ENCODE results near the gene KCNK3.

Gene KCNK3

DNA sequence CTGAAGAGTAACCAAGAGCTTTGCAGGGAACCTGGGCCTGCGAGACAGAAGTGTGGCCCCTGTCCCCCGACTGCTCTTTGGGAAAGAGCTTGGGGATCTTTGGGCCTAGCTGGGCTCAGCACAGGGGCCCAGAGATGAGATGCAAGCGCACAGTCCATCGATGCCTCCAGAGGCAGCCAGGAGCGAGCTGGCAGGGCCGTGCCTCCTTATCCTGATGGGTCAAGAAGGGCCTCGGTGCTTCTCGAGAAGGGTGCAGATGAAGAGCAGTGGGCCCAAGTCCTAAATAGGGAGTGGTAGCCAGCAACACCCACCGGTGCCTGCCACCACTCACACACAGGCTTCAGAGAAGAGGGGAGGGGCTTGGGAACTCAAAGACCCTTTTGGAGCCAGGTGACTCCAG, 17.6 kb downstream of the KCNK3 start:
- Histone ChIP-seq H3K9me3 (no peaks in the 10 kb centered on the region), H3K4me1 (peaks cover 44% of the 10 kb centered on the region), H3K36me3 (no peaks in the 10 kb centered on the region; the same call in 1 of the 2 replicates), H3K4me3 (ENCODE audit: low read depth, low read length) (no peak overlapping the region), H3K27me3 (no peaks in the 10 kb centered on the region)
- TF ChIP-seq, protein P1, sequence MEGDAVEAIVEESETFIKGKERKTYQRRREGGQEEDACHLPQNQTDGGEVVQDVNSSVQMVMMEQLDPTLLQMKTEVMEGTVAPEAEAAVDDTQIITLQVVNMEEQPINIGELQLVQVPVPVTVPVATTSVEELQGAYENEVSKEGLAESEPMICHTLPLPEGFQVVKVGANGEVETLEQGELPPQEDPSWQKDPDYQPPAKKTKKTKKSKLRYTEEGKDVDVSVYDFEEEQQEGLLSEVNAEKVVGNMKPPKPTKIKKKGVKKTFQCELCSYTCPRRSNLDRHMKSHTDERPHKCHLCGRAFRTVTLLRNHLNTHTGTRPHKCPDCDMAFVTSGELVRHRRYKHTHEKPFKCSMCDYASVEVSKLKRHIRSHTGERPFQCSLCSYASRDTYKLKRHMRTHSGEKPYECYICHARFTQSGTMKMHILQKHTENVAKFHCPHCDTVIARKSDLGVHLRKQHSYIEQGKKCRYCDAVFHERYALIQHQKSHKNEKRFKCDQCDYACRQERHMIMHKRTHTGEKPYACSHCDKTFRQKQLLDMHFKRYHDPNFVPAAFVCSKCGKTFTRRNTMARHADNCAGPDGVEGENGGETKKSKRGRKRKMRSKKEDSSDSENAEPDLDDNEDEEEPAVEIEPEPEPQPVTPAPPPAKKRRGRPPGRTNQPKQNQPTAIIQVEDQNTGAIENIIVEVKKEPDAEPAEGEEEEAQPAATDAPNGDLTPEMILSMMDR (IDR thresholded peaks at IDR 0.05; ENCODE audit: low read depth, low read length): no peak
- DNase-seq: no peak

DNA sequence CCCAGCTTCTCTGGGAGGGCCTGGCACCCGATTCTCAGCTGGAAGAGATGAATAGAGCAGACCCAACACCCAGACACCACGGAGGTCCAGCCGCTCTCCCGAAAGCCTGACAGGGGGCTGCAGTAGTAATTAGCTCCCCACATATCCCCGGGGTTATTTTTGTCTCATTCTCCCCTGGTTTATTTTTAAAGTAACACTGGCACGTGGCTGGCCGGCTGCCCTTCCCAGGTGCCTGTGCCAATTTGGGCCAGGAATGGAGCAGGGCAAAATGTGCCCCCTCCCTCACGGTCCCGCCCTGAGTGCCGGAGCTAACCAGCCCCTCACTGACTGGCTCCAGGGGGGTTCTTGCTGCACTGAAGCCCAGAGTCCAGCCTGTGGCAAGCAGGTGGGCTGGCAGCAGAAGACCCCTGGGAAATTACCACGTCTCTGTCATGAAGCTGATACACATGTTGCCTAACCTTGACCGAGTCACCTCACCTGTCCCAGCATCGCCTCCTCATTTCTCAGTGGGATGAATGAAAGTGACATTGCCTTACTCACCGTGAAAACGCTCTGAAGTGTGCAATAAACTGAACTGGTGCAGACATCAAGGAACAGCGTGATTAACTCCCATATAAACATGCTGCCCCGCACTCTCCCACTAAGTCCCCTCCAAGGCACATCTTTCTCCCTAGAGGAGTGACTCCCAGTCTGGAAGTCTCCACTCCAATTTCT, 18.4 kb downstream of the KCNK3 start:
- no peak for DNase-seq
- Histone ChIP-seq H3K4me1 (peaks cover 44% of the 10 kb centered on the region), H3K9me3 (no peaks in the 10 kb centered on the region), H3K4me3 (ENCODE audit: low read depth, low read length) (no peak overlapping the region), H3K27me3 (no peaks in the 10 kb centered on the region), H3K36me3 (no peaks in the 10 kb centered on the region; the same call in 1 of the 2 replicates)
- TF ChIP-seq, protein P1 (IDR thresholded peaks at IDR 0.05; ENCODE audit: low read depth, low read length): no peak

DNA sequence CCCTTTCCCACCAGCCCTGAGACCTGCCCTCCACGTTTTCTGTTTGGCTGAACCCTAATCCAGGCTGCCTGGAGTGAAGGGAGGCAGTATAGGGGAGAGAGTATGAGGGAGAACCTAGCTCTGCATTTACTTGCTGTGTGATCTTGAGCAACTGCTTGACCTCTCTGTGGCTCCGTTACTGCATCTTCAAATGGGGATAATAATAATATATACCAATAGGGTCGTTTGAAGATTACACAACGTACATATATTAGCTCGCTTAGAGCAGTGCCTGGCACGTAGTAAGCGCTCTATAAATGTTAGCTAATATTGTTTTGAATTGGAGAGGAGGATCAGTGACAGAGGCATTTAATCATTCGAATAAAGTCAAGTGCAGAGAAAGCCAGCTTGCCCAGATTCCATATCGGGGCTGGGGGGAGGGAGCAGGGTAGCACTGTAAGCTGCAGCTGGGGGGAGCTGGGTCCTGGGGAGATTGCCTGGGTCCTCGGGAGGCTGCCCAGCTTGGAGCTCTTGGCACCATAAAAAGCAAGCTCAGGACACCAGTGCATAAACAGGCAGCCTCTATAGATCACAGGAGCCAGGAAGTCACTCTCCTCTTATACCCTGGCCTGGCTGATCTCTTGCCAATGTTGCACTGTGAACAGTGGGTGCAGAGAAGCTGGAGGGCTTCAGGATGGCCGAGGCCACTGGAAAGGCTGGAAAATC, 19.1 kb downstream of the KCNK3 start:
- Histone ChIP-seq H3K4me1 (peaks cover 44% of the 10 kb centered on the region), H3K27me3 (no peaks in the 10 kb centered on the region)
- no peak for DNase-seq

DNA sequence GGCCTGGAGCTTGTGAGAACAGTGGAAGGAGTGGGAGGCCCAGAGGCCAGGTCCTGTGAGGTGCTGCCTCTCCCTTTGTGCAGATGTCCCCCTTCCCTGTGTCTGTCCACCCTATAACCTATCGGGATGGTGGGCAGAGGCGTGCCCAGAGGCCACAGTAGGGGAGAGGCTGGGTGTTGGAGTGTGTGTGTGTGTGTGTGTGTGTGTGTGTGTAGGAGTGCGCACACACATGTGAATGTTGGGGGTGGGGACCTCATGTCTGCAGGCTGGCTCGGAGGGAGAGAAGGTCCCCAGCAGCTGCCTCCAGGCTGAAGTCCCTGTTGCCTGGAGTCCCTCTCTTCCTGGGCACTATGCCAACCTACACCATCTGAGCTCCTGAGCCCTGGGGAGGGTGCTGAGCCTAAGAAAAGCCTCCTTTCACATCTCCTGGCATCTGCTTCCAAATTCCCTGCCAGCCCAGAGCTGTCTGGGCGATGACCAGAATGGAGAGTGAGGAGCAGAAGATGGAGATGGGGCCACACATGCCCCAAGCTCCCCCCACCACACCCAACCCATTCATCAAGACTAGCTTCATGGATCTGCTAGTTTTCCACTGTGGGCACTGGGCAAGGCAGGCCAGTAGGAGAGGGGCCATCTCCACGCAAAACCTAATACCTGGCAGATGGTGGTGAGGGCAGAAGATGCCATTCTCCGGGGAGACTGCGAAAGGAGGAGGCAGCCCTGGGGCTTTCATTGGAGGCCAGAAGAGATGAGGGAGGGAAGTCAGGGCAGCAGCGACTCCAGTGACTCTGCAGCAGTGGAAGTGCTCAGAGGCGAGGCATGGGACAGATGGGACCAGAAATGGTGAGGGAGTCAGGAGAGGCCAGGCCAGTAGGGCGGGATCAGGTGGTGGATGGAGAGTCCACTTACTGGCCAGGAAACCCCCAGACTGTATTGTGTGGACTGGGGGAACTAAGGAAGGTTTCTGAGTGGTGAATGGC, 20.3 kb downstream of the KCNK3 start:
- peak; percentile 83 for DNase-seq
- H3K27me3 ChIP-seq: no peaks in the 10 kb centered on the region

More for the DNA sequence above, 19.1 kb downstream of the KCNK3 start:
- Histone ChIP-seq H3K9me3 (no peaks in the 10 kb centered on the region), H3K36me3 (no peaks in the 10 kb centered on the region; the same call in 1 of the 2 replicates), H3K4me3 (ENCODE audit: low read depth, low read length) (no peak overlapping the region)
- TF ChIP-seq, protein P1 (IDR thresholded peaks at IDR 0.05; ENCODE audit: low read depth, low read length): no peak

DNA sequence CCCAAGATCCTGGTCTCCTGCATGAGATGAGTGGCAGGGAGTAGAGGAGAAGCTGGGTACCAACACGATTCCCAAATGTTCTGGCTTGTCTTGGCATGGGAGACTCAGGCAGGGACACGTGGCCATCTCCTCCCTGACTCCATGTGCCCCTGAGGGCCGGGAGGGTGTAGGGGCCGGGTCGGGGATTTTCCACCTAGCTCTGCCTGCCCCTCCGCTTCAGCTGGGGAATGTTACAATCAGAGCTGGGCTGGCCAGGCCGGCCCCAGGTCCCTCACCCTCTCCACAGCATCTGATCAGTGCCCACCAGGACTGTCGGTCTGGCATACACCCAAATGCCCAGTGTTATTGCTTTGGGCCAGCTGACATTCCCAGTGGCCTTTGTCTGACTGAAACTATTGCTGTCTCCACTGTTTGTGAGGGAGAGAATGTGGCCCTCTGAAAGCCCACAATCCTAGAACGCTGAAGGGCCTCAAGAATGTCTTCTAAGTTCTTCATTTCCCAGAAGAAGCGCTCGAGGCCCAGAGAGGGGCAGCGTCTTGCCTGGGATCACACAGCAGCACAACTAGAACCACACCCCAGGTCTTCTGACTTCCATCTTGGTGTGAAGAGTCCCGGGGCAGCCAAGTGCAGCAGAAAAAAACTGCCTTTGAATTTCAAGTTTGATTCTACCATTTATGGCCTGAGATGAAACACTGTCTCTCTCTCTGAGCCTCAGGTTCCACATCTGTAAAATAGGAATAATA, 23.2 kb downstream of the KCNK3 start:
- DNase-seq: no peak
- Histone ChIP-seq H3K36me3 (no peaks in the 10 kb centered on the region), H3K4me1 (peaks cover 37% of the 10 kb centered on the region), H3K9me3 (no peaks in the 10 kb centered on the region), H3K27me3 (no peaks in the 10 kb centered on the region), H3K4me3 (ENCODE audit: low read depth, low read length) (no peak overlapping the region)
- TF ChIP-seq, protein P1 (IDR thresholded peaks at IDR 0.05; ENCODE audit: low read depth, low read length): no peak

More for the DNA sequence above, 20.3 kb downstream of the KCNK3 start:
- H3K4me3 ChIP-seq (ENCODE audit: low read depth, low read length): no peak overlapping the region
- H3K9me3 ChIP-seq: no peaks in the 10 kb centered on the region
- TF ChIP-seq, protein P1 (IDR thresholded peaks at IDR 0.05; ENCODE audit: low read depth, low read length): no peak
- H3K4me1 ChIP-seq: peaks cover 47% of the 10 kb centered on the region
- no peaks in the 10 kb centered on the region for H3K36me3 ChIP-seq
